Esophagus muscularis mucosa (tissue), 3 donors: ENCODE measurements around the gene OR2A12.

Experiments used
- CTCF ChIP-seq, 3 experiments: fragments of 200-600 bp in 2 of 3; fragments of 450-650 bp in 1 of 3; sonication (generic) in 2 of 3; IDR thresholded peaks; one replicate each; pipeline ENCODE4 v1.5.1; 2017 to 2019; ENCODE audit warnings: antibody characterized with exemption in 3 of 3, mild to moderate bottlenecking in 2 of 3, moderate library complexity in 1 of 3
- EP300 ChIP-seq: sonication (generic); formaldehyde crosslinking; IDR thresholded peaks from one replicate; pipeline ENCODE4 v1.6.1; 2017; ENCODE audit warnings: antibody characterized with exemption

GRCh38 chr7:144110272-144110671 is 24.2 kb downstream of the OR2A12 start:
- TF ChIP-seq CTCF (IDR thresholded peaks at IDR 0.05) (no peak), EP300 (no peak)
